Adrenal gland (tissue), 12 donors: ENCODE data around the gene CENPM. TPM values are rescaled to one million over a fixed set of nuclear protein-coding genes. Genes with fewer than 3 reads are reported as not detected.

Experiments
- DNase-seq, 7 donors: peaks; one replicate each; pipeline ENCODE4 v3.0.0-alpha.2; 2019 to 2020
- H3K27ac ChIP-seq, 5 donors: fragments of 200-600 bp; sonication (generic) in 4 of 5; 1 replicate in 3 of 5; 2 replicates in 2 of 5; pipeline versions ENCODE4 v1.5.1 to v1.8.0; 2016 to 2020; ENCODE audit warnings: mild to moderate bottlenecking in 1 of 5
- H3K27me3 ChIP-seq: fragments of 200-600 bp; 2 replicates; pipeline ENCODE4 v1.8.0; 2021
- H3K36me3 ChIP-seq, 2 donors: fragments of 200-600 bp; replicated peaks in 1 of 2; 1 replicate in 1 of 2; 2 replicates in 1 of 2; pipeline versions ENCODE4 v1.5.1 to v1.8.0; 2018 to 2022
- H3K4me1 ChIP-seq, 2 donors: fragments of 200-600 bp; replicated peaks in 1 of 2; 1 replicate in 1 of 2; 2 replicates in 1 of 2; pipeline versions ENCODE4 v1.5.1 to v1.8.0; 2018 to 2021
- H3K4me3 ChIP-seq, 4 donors: fragments of 200-600 bp; sonication (generic) in 3 of 4; one replicate each; pipeline ENCODE4 v1.5.1; 2016 to 2018
- H3K9me3 ChIP-seq, 3 donors: fragments of 200-600 bp; sonication (generic) in 1 of 3; replicated peaks in 1 of 3; 1 replicate in 2 of 3; 2 replicates in 1 of 3; pipeline versions ENCODE4 v1.5.1 to v1.8.0; 2016 to 2021
- POLR2A ChIP-seq, 2 donors: fragments of 450-650 bp; IDR thresholded peaks; one replicate each; pipeline ENCODE4 v1.6.1; 2017; ENCODE audit warnings: antibody characterized with exemption in 2 of 2, mild to moderate bottlenecking in 2 of 2, moderate library complexity in 1 of 2
- WGBS, 4 donors: extraction: QIAGEN DNeasy Blood & Tissue Kit in 2 of 4; methylation state at CpG; one replicate each; pipeline versions ENCODE4 v1.1.5 to v1.1.7; 2013 to 2017; 5-methylcytosine and 5-hydroxymethylcytosine counted together
- intact Hi-C, 2 donors: fragments of 100-400 bp; cut with DNase I; formaldehyde crosslinking; loops; one replicate each; pipeline versions ENCODE4 v1.14.1 to v1.15.0; 2022 to 2023
- polyA plus RNA-seq, 3 donors: library from polyadenylated mRNA; stranded (reverse); fragments of 200-250 nt in 2 of 3; fragments of 350-450 nt in 1 of 3; fragmentation: Illumina TruSeq in 1 of 3; extraction: RNeasy Lipid Tissue Mini Kit (QIAGEN cat#74804) in 1 of 3; gene quantifications; one replicate each; pipeline ENCODE4 v1.2.3, GENCODE V29; 2013 to 2014
- total RNA-seq, 9 donors: library from RNA; depleted of rRNA in 4 of 9; stranded (reverse); fragments of >200 nt in 4 of 9; fragments of 120-200 nt in 1 of 9; fragmentation: NEBNext Ultra II Directional in 1 of 9; extraction: Animal tissue kit (Norgen Biotek cat#: 25700) in 1 of 9; gene quantifications; one replicate each; pipeline versions ENCODE4 v1.1.0 to v1.2.4, GENCODE V29; 2013 to 2023
- TF ChIP-seq, protein P1 (sequence below), 6 experiments: fragments of 450-650 bp in 4 of 6; fragments of 200-600 bp in 2 of 6; sonication (generic) in 1 of 6; IDR thresholded peaks; 1 replicate in 5 of 6; 2 replicates in 1 of 6; pipeline versions ENCODE4 v1.5.1 to v1.8.0; 2016 to 2021; ENCODE audit warnings: antibody characterized with exemption in 6 of 6, mild to moderate bottlenecking in 2 of 6, moderate library complexity in 1 of 6
- donor health status: healthy with polysubstance abuse.
- donor health status: Bipolar disorder and iron deficiency.
- donor health status: DM: yes; HTN: yes; CAD: no.
- donor health status: DM: no; HTN: no; CAD: no.
- donor health status: DM: no; HTN: no; CAD: no.
- donor health status: DM: yes; HTN: yes; CAD: no.

CENPM gene
- total and polyA plus RNA-seq, 12 donors, result 0.88 to 9.2 (median 1.7) TPM; not detected in 1

DNA sequence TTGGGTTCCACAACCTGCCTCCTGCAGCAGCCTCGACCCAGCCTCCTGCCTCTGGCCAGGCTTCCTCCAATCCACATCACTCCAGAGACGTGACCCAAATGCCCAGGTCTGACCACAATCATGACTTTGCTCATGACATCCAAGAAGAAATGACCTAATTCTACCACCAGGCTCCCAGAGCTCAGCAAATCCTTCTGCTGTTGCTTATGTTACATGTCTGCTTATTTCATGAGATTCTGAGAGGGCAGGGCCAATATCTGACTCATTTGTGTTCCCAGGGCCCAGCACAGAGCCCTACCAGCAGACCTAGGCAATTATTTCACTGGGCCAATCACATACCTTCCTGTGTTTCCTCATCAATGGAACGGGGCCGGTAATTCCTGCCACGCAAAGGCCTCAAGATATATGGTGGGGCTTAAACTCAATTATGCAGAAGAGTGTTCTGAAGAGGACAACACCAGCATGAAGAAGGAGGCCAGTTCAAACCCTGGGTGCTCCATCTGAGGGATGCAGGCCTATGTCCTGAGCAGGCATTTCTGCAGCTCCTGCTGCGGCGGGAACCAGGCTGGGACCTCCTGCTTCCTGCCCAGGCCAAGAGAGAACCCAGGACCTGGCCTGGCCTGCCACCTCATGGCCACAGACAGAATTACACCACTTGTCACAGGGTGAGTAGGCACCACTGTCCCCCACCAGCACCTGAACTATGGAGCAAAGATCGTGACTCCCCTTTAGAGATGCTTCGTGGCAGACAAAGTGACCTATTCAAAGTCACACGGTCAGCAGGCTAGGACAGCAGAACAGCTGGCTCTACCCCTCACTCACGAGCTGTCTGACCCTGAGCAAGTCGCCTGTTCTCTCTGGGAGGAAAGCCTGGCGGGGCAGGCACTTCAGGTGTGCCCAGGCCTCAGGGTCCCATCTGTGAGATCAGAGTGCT lies 5.9 kb downstream of the CENPM start:
- H3K27ac ChIP-seq, result peak overlapping the region; percentile 12 to 76 (median 38)
- H3K27me3 ChIP-seq, result no peaks in the 10 kb centered on the region
- WGBS, 4 donors, result 36 to 50% (median 41%) methylated on average over 9 to 13 of the region's 13 CpGs
- H3K9me3 ChIP-seq, result no peaks in the 10 kb centered on the region
- no peaks in the 10 kb centered on the region for H3K36me3 ChIP-seq
- H3K4me1 ChIP-seq, result peaks cover under 1 to 11% of the 10 kb centered on the region in 2 donors
- DNase-seq, result peak; percentile 84 to 96 (median 91)
- no peak overlapping the region for H3K4me3 ChIP-seq
- intact Hi-C loops, result loop anchor here (2.0 to 10.0 kb wide), 5 partner anchors 119 to 244 kb away; partner anchors contain the start of gene MEI1 (in 1 of the 2)
- TF ChIP-seq POLR2A (IDR thresholded peaks at IDR 0.05), result no peak
- TF ChIP-seq, protein P1, sequence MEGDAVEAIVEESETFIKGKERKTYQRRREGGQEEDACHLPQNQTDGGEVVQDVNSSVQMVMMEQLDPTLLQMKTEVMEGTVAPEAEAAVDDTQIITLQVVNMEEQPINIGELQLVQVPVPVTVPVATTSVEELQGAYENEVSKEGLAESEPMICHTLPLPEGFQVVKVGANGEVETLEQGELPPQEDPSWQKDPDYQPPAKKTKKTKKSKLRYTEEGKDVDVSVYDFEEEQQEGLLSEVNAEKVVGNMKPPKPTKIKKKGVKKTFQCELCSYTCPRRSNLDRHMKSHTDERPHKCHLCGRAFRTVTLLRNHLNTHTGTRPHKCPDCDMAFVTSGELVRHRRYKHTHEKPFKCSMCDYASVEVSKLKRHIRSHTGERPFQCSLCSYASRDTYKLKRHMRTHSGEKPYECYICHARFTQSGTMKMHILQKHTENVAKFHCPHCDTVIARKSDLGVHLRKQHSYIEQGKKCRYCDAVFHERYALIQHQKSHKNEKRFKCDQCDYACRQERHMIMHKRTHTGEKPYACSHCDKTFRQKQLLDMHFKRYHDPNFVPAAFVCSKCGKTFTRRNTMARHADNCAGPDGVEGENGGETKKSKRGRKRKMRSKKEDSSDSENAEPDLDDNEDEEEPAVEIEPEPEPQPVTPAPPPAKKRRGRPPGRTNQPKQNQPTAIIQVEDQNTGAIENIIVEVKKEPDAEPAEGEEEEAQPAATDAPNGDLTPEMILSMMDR (IDR thresholded peaks at IDR 0.05), result peak; percentile 81 to 99 (median 98)

DNA sequence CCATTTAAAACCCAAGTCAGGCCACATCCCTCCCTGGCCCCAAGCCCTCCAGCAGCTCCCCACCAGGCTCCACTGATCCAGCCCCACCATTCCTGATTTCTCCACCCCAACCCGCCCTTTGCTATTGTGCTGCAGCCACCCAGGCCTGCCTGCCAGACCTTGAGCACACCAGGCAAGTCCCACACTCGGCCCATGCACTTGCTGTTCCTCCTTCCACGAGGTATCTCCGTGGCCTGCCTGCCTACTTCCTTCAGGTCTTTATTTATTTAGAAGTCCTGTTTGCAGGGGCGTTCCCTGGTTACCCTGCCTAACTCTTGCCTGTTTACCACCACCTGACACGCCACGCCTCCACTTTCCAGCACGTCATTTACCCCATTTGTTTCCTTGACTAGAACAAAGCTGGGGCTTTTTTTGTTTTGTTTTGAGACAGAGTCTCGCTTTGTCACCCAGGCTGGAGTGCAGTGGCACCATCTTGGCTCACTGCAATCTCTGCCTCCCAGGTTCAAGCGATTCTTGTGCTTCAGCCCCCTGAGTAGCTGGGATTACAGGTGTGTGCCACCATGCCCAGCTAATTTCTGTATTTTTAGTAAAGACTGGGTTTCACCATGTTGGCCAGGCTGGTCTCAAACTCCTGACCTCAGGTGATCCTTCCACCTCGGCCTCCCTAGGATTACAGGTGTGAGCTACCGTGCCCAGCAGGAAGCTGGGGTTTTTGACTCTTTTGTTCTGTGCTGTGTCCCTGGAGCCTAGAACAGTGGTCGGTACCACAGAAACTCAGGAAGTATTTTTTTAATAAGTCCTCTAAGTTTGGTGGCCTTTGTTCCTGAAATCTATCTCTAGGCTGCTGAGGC lies 6.7 kb downstream of the CENPM start:
- no peak overlapping the region for H3K4me3 ChIP-seq
- peak overlapping the region; percentile 12 to 76 (median 38) for H3K27ac ChIP-seq
- no peaks in the 10 kb centered on the region for H3K36me3 ChIP-seq
- DNase-seq, result no peak
- no peaks in the 10 kb centered on the region for H3K27me3 ChIP-seq
- peaks cover 0 to 7% of the 10 kb centered on the region in 2 donors for H3K4me1 ChIP-seq
- WGBS, 4 donors, result 70 to 85% (median 81%) methylated on average over 13 of the region's 13 CpGs
- TF ChIP-seq, protein P1 (IDR thresholded peaks at IDR 0.05), result no peak
- TF ChIP-seq POLR2A (IDR thresholded peaks at IDR 0.05), result no peak
- intact Hi-C loops, result loop anchor here (2.0 to 10.0 kb wide), 5 partner anchors 118 to 243 kb away; partner anchors contain the start of gene MEI1 (in 1 of the 2)
- no peaks in the 10 kb centered on the region for H3K9me3 ChIP-seq

DNA sequence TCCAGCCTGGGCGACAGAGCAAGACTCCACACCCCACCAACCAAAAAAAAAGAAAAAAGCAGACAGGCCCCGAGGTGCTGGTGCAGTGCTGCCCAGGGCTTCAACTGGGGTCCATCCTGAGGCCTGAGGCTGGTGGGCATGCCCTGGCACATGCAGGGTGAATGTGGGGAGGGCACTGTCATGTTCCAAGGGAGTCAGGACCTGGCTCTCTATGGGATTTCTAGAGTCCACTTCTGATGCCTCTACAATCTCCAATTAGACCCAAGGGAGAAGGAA lies 10.1 kb downstream of the CENPM start:
- no peaks in the 10 kb centered on the region for H3K36me3 ChIP-seq
- peaks cover 0 to 7% of the 10 kb centered on the region in 2 donors for H3K4me1 ChIP-seq
- TF ChIP-seq, protein P1 (IDR thresholded peaks at IDR 0.05), result no peak
- no peak for TF ChIP-seq POLR2A (IDR thresholded peaks at IDR 0.05)
- no peak overlapping the region for H3K27ac ChIP-seq
- no peaks in the 10 kb centered on the region for H3K9me3 ChIP-seq
- no peak overlapping the region for H3K4me3 ChIP-seq
- H3K27me3 ChIP-seq, result no peaks in the 10 kb centered on the region
- no peak for DNase-seq
- 40 to 100% (median 90%) methylated on average over 1 to 2 of the region's 2 CpGs for WGBS, 4 donors
- intact Hi-C loops, result no loop called here

DNA sequence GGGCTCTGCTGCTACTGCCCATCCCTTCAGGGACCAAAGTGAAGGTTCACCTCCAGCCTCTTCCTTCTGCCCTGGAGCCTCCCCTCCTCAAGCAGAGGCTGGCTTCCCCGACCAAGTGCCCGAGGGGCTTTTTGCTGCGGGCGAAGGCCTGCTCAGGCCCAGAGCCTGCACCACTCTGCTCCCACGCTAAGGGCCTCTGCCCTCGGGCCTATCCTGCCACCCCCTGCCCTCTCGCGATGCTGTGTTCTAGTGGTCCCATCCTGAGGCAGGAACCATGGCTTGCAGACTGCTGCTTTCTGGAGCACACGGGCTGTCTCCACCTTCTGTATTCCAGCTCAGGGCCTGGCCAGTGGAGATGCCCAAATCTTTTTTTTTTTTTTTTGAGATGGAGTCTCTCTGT lies 11.4 kb downstream of the CENPM start:
- Histone ChIP-seq H3K27ac (no peak overlapping the region), H3K27me3 (no peaks in the 10 kb centered on the region), H3K4me1 (peaks cover 0 to under 1% of the 10 kb centered on the region in 2 donors), H3K36me3 (no peaks in the 10 kb centered on the region), H3K4me3 (no peak overlapping the region), H3K9me3 (no peaks in the 10 kb centered on the region)
- WGBS, 4 donors, result 91 to 100% (median 93%) methylated on average over 4 to 9 of the region's 9 CpGs
- TF ChIP-seq, protein P1 (IDR thresholded peaks at IDR 0.05), result no peak
- no peak for TF ChIP-seq POLR2A (IDR thresholded peaks at IDR 0.05)
- no peak for DNase-seq
- intact Hi-C loops, result no loop called here
